Glomerular visceral epithelial cell (primary cell): Measurements from ENCODE around the gene AGK.
"Not testable (repeated sequence)": the region's sequence is repeated elsewhere in the genome, so short reads cannot be mapped to it uniquely, and the experiment has no call there.

Experiments
- DNase-seq: peaks from one replicate; pipeline ENCODE4 v3.0.0-alpha.2; 2016; ENCODE audit errors: extremely low spot score

The AGK gene

GRCh38 chr7:141679014-141679413 is 127.8 kb downstream of the AGK start:
- DNase-seq, result no peak

- peak; percentile 39 for DNase-seq
Measured at GRCh38 chr7:141685285-141686023, 134.2 kb downstream of the AGK start.

GRCh38 chr7:141686074-141686473 is 134.9 kb downstream of the AGK start:
- no peak for DNase-seq

GRCh38 chr7:141686670-141687069 is 135.5 kb downstream of the AGK start:
- no peak for DNase-seq

GRCh38 chr7:141688043-141688442 is 136.8 kb downstream of the AGK start:
- no peak for DNase-seq

- DNase-seq, result not testable (repeated sequence)
Measured at GRCh38 chr7:141689072-141689825, 138.0 kb downstream of the AGK start.

- DNase-seq, result no peak
Measured at GRCh38 chr7:141691540-141691939, 140.3 kb downstream of the AGK start.

- no peak for DNase-seq
Measured at GRCh38 chr7:141691961-141692360, 140.8 kb downstream of the AGK start.

GRCh38 chr7:141693082-141693481 is 141.9 kb downstream of the AGK start:
- DNase-seq, result no peak

- DNase-seq, result peak; percentile 31
Measured at GRCh38 chr7:141695803-141696289, 144.6 kb downstream of the AGK start.

GRCh38 chr7:141696348-141696747 is 145.1 kb downstream of the AGK start:
- no peak for DNase-seq

GRCh38 chr7:141697211-141697871 is 146.1 kb downstream of the AGK start:
- peak; percentile 86 for DNase-seq

GRCh38 chr7:141698247-141699015 is 147.2 kb downstream of the AGK start:
- no peak for DNase-seq

GRCh38 chr7:141699860-141700259 is 148.7 kb downstream of the AGK start:
- no peak for DNase-seq

- no peak for DNase-seq
Measured at GRCh38 chr7:141700296-141700847, 149.2 kb downstream of the AGK start.

GRCh38 chr7:141700848-141701371 is 149.7 kb downstream of the AGK start:
- DNase-seq, result no peak

GRCh38 chr7:141701489-141702046 is 150.4 kb downstream of the AGK start:
- DNase-seq, result peak; percentile 40

- DNase-seq, result peak; percentile 61
Measured at GRCh38 chr7:141702047-141702567, 150.9 kb downstream of the AGK start, which contains the start of gene DENND11. TSS of gene DENND11 (minus strand) at chr7:141702166. CDS start at chr7:141702153, 13 bp downstream.

GRCh38 chr7:141702892-141703291 is 151.7 kb downstream of the AGK start:
- DNase-seq, result no peak

- DNase-seq, result no peak
Measured at GRCh38 chr7:141704112-141704511, 152.9 kb downstream of the AGK start.
